H9 (cell line): ENCODE measurements around the gene ASPG. TPM values are rescaled to one million over a fixed set of nuclear protein-coding genes. Genes with fewer than 3 reads are reported as not detected.

ENCODE experiments used
- DNase-seq: peaks from one replicate; pipeline ENCODE4 v3.0.0-alpha.2; 2017
- H2AFZ ChIP-seq: one replicate; pipeline ENCODE4 v1.6.1; 2013; ENCODE audit warnings: mild to moderate bottlenecking, low read length, control low read depth, moderate library complexity
- H2AK5ac ChIP-seq: 2 replicates; pipeline ENCODE4 v1.6.1; 2013; ENCODE audit warnings: low read length, control low read depth, mixed read lengths; ENCODE audit not compliant: insufficient read length
- H2BK120ac ChIP-seq: one replicate; pipeline ENCODE4 v1.6.1; 2013; ENCODE audit warnings: low read depth, mild to moderate bottlenecking, low read length, control low read depth, inconsistent platforms; ENCODE audit not compliant: poor library complexity, severe bottlenecking
- H2BK12ac ChIP-seq: 2 replicates; pipeline ENCODE4 v1.6.1; 2013; ENCODE audit warnings: low read length, control low read depth, mixed read lengths, low read depth; ENCODE audit not compliant: insufficient read length
- H2BK15ac ChIP-seq: 2 replicates; pipeline ENCODE4 v1.6.1; 2013; ENCODE audit warnings: low read depth, low read length, control low read depth
- H2BK20ac ChIP-seq: one replicate; pipeline ENCODE4 v1.6.1; 2013; ENCODE audit warnings: low read depth, mild to moderate bottlenecking, low read length, control low read depth, inconsistent platforms; ENCODE audit not compliant: poor library complexity, severe bottlenecking
- H2BK5ac ChIP-seq: 2 replicates; pipeline ENCODE4 v1.6.1; 2013; ENCODE audit warnings: low read length, control low read depth, mixed read lengths; ENCODE audit not compliant: insufficient read length
- H3K14ac ChIP-seq: 2 replicates; pipeline ENCODE4 v1.6.1; 2013; ENCODE audit warnings: low read length, control low read depth; ENCODE audit not compliant: insufficient read depth
- H3K18ac ChIP-seq: 2 replicates; pipeline ENCODE4 v1.6.1; 2013; ENCODE audit warnings: low read depth, mild to moderate bottlenecking, mixed read lengths, low read length, control low read depth; ENCODE audit not compliant: insufficient read length
- H3K23ac ChIP-seq: 2 replicates; pipeline ENCODE4 v1.6.1; 2013; ENCODE audit warnings: low read length, control low read depth, mixed read lengths, low read depth; ENCODE audit not compliant: insufficient read length
- H3K23me2 ChIP-seq: 2 replicates; pipeline ENCODE4 v1.6.1; 2013; ENCODE audit warnings: low read depth, mild to moderate bottlenecking, mixed read lengths, low read length, control low read depth; ENCODE audit not compliant: insufficient read length, poor library complexity, severe bottlenecking
- H3K27ac ChIP-seq: 2 replicates; pipeline ENCODE4 v1.5.1; 2013; ENCODE audit warnings: low read length, control low read depth, mixed read lengths, low read depth; ENCODE audit not compliant: insufficient read length
- H3K27me3 ChIP-seq: 2 replicates; pipeline ENCODE4 v1.6.1; 2013; ENCODE audit warnings: low read length, control low read depth, inconsistent platforms; ENCODE audit not compliant: insufficient read depth
- H3K4ac ChIP-seq: 2 replicates; pipeline ENCODE4 v1.6.1; 2013; ENCODE audit warnings: low read depth, mild to moderate bottlenecking, control low read depth, inconsistent platforms, low read length, moderate library complexity
- H3K4me1 ChIP-seq: 2 replicates; pipeline ENCODE4 v1.6.1; 2013; ENCODE audit warnings: low read length, control low read depth, inconsistent platforms; ENCODE audit not compliant: insufficient read depth
- H3K4me2 ChIP-seq: 2 replicates; pipeline ENCODE4 v1.6.1; 2013; ENCODE audit warnings: low read length, control low read depth, mixed read lengths; ENCODE audit not compliant: insufficient read length, insufficient read depth
- H3K56ac ChIP-seq: 2 replicates; pipeline ENCODE4 v1.6.1; 2013; ENCODE audit warnings: low read depth, mild to moderate bottlenecking, mixed read lengths, low read length, control low read depth; ENCODE audit not compliant: insufficient read length
- H3K79me1 ChIP-seq: 2 replicates; pipeline ENCODE4 v1.6.1; 2013; ENCODE audit warnings: low read depth, mild to moderate bottlenecking, moderate library complexity, low read length, control low read depth, inconsistent platforms; ENCODE audit not compliant: insufficient read depth, poor library complexity, severe bottlenecking
- H3K79me2 ChIP-seq: 2 replicates; pipeline ENCODE4 v1.6.1; 2013; ENCODE audit warnings: low read length, control low read depth, inconsistent platforms; ENCODE audit not compliant: insufficient read depth
- H3K9ac ChIP-seq: 2 replicates; pipeline ENCODE4 v1.6.1; 2013; ENCODE audit warnings: low read length, control low read depth, mixed read lengths; ENCODE audit not compliant: insufficient read length; ENCODE audit errors: extremely low read depth
- H3K9me3 ChIP-seq: one replicate; pipeline ENCODE4 v1.6.1; 2013; ENCODE audit warnings: low read depth, low read length, inconsistent platforms; ENCODE audit not compliant: control insufficient read depth
- H3T11ph ChIP-seq: one replicate; pipeline ENCODE4 v1.6.1; 2013; ENCODE audit warnings: mild to moderate bottlenecking, low read length, control low read depth, inconsistent platforms
- H4K20me1 ChIP-seq: one replicate; pipeline ENCODE4 v1.6.1; 2013; ENCODE audit not compliant: control insufficient read depth, insufficient read length, insufficient read depth
- H4K5ac ChIP-seq: 2 replicates; pipeline ENCODE4 v1.6.1; 2013; ENCODE audit warnings: low read depth, mild to moderate bottlenecking, mixed read lengths, low read length, control low read depth; ENCODE audit not compliant: insufficient read length
- H4K8ac ChIP-seq: replicated peaks from 2 replicates; pipeline ENCODE4 v1.6.1; 2013; ENCODE audit warnings: low read length, control low read depth, mixed read lengths, low read depth; ENCODE audit not compliant: insufficient read length
- H4K91ac ChIP-seq: 2 replicates; pipeline ENCODE4 v1.6.1; 2013; ENCODE audit warnings: low read depth, mild to moderate bottlenecking, moderate library complexity, mixed read lengths, low read length, control low read depth; ENCODE audit not compliant: insufficient read length
- H3K27ac Mint-ChIP-seq, 3 experiments: 2 replicates in 2 of 3; 3 replicates in 1 of 3; pipeline ENCODE4 v1.8.0; 2020 to 2021; ENCODE audit warnings: mixed read lengths in 3 of 3, mild to moderate bottlenecking in 1 of 3, moderate library complexity in 1 of 3
- H3K27me3 Mint-ChIP-seq: 2 replicates; pipeline ENCODE4 v1.8.0; 2021; ENCODE audit warnings: low read depth, mild to moderate bottlenecking, moderate library complexity, mixed read lengths
- H3K36me3 Mint-ChIP-seq, 3 experiments: 2 replicates in 2 of 3; 3 replicates in 1 of 3; pipeline ENCODE4 v1.8.0; 2020 to 2021; ENCODE audit warnings: low read depth in 3 of 3, mixed read lengths in 3 of 3; ENCODE audit not compliant: insufficient read depth in 1 of 3
- H3K4me1 Mint-ChIP-seq, 2 experiments: 2 replicates each; pipeline ENCODE4 v1.8.0; 2020; ENCODE audit warnings: mixed read lengths in 2 of 2
- H3K4me3 Mint-ChIP-seq, 2 experiments: 2 replicates in 1 of 2; 3 replicates in 1 of 2; pipeline ENCODE4 v1.8.0; 2020 to 2021; ENCODE audit warnings: mild to moderate bottlenecking in 2 of 2, mixed read lengths in 2 of 2, moderate library complexity in 1 of 2
- H3K9me3 Mint-ChIP-seq, 2 experiments: 2 replicates in 1 of 2; 3 replicates in 1 of 2; pipeline ENCODE4 v1.8.0; 2020; ENCODE audit warnings: mild to moderate bottlenecking in 2 of 2, mixed read lengths in 2 of 2, moderate library complexity in 1 of 2
- WGBS: extraction: QIAGEN DNeasy Blood & Tissue Kit; methylation state at CpG from one replicate; pipeline ENCODE4 v1.1.7; 2013; ENCODE audit warnings: missing lambda C conversion rate, low lambda C conversion rate, mixed read lengths; ENCODE audit not compliant: insufficient read length; ENCODE audit errors: extremely low coverage; 5-methylcytosine and 5-hydroxymethylcytosine counted together
- total RNA-seq: library from RNA; stranded (reverse); gene quantifications from 2 replicates; pipeline ENCODE4 v1.2.1, GENCODE V29; 2021
- TF ChIP-seq, protein P1 (sequence below): fragments of 200-600 bp; sonication (generic); conservative IDR thresholded peaks from 3 replicates; pipeline ENCODE4 v1.8.0; 2021; ENCODE audit warnings: antibody characterized with exemption, mild to moderate bottlenecking

ASPG gene
- total RNA-seq, 1 experiment from 2014 or later: 0.33 TPM

DNA sequence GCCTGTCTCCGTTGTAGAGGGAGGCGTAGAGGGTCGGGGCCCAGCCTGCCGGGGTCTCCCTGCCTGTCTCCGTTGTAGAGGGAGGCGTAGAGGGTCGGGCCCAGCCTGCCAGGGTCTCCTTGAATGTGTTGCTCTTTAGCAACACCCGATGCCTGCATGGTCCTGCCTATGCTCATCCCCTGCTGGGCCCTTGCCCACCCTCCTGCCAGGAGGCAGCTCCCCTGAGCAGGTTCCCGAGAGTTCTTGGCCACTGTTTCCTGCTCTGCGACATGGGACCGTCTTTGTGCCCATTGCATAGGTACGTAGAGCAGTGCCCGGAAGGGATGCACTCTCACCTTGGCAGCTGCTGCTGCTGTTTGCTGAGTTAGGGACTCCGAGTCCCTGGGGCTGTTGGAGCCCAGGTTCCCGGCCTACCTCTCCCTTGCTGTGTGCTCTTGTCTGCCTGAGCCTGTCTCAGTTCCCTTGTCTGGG is 56.2 kb downstream of the ASPG start:
- Histone ChIP-seq H3T11ph (no peak overlapping the region), H3K14ac (no peak overlapping the region; the same call in 1 of the 2 replicates), H3K79me2 (peaks cover 17% of the 10 kb centered on the region; the same call in 1 of the 2 replicates), H3K4me1 (no peaks in the 10 kb centered on the region; the same call in 1 of the 2 replicates), H3K9ac (no peak overlapping the region), H2BK15ac (no peak overlapping the region), H2BK20ac (no peak overlapping the region), H3K4me2 (no peak overlapping the region), H3K27me3 (peaks cover 7% of the 10 kb centered on the region), H4K91ac (no peak overlapping the region), H3K56ac (no peak overlapping the region), H3K23ac (no peak overlapping the region), H3K79me1 (no peaks in the 10 kb centered on the region), H2BK12ac (no peak overlapping the region), H2AFZ (no peak overlapping the region), H3K4ac (no peak overlapping the region), H2BK120ac (no peak overlapping the region), H4K20me1 (peaks cover under 1% of the 10 kb centered on the region), H2BK5ac (no peak overlapping the region), H4K5ac (no peak overlapping the region), H3K18ac (no peak overlapping the region), H3K23me2 (peaks cover 15% of the 10 kb centered on the region), H2AK5ac (no peak overlapping the region), H3K9me3 (no peaks in the 10 kb centered on the region), H4K8ac (no peak overlapping the region), H3K27ac (no peak overlapping the region)
- Mint-ChIP-seq H3K4me3 (no peak overlapping the region), H3K9me3 (no peaks in the 10 kb centered on the region), H3K4me1 (peaks cover 31 to 35% of the 10 kb centered on the region in 2 experiments), H3K36me3 (peaks cover 2 to 18% (median 10%) of the 10 kb centered on the region in 3 experiments; a peak in 6 of 7 replicates), H3K27me3 (peaks cover 8% of the 10 kb centered on the region), H3K27ac (no peak overlapping the region)
- no CpG with 5 or more reads among the region's 15 CpGs for WGBS
- peak; percentile 24 for DNase-seq
- TF ChIP-seq, protein P1, sequence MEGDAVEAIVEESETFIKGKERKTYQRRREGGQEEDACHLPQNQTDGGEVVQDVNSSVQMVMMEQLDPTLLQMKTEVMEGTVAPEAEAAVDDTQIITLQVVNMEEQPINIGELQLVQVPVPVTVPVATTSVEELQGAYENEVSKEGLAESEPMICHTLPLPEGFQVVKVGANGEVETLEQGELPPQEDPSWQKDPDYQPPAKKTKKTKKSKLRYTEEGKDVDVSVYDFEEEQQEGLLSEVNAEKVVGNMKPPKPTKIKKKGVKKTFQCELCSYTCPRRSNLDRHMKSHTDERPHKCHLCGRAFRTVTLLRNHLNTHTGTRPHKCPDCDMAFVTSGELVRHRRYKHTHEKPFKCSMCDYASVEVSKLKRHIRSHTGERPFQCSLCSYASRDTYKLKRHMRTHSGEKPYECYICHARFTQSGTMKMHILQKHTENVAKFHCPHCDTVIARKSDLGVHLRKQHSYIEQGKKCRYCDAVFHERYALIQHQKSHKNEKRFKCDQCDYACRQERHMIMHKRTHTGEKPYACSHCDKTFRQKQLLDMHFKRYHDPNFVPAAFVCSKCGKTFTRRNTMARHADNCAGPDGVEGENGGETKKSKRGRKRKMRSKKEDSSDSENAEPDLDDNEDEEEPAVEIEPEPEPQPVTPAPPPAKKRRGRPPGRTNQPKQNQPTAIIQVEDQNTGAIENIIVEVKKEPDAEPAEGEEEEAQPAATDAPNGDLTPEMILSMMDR: no peak
